Common myeloid progenitor, CD34-positive (primary cell): ENCODE data around the gene RNASE13.

Experiments
- CTCF ChIA-PET: fragments of 350-600 bp; sonication (Branson Sonifier 250); formaldehyde crosslinking; loops from one replicate; lab custom pipeline; 2021; ENCODE audit warnings: antibody characterized with exemption; lab: Charles Lee
- POLR2A ChIA-PET: fragments of 350-600 bp; sonication (Branson Sonifier 250); formaldehyde crosslinking; loops from one replicate; lab custom pipeline; 2021; ENCODE audit warnings: antibody characterized with exemption; lab: Charles Lee
- DNase-seq, 3 donors: peaks; one replicate each; pipeline versions ENCODE4 v3.0.0 to v3.0.0-alpha.2; 2013
- H3K27ac ChIP-seq, 2 experiments: 1 replicate in 1 of 2; 2 replicates in 1 of 2; pipeline ENCODE4 v1.7.0; 2013; ENCODE audit warnings: inconsistent platforms in 2 of 2, low read length in 2 of 2, mild to moderate bottlenecking in 2 of 2, low read depth in 1 of 2, moderate library complexity in 1 of 2; ENCODE audit not compliant: severe bottlenecking in 2 of 2, insufficient read depth in 1 of 2, poor library complexity in 1 of 2
- H3K27me3 ChIP-seq, 5 experiments: replicated peaks in 2 of 5; 1 replicate in 3 of 5; 2 replicates in 2 of 5; pipeline versions ENCODE4 v1.6.1 to v1.7.0; 2013; ENCODE audit warnings: low read length in 4 of 5, mild to moderate bottlenecking in 2 of 5, moderate library complexity in 2 of 5, inconsistent platforms in 1 of 5; ENCODE audit not compliant: insufficient read depth in 5 of 5, control insufficient read depth in 4 of 5
- H3K36me3 ChIP-seq, 4 experiments: 1 replicate in 2 of 4; 2 replicates in 2 of 4; pipeline versions ENCODE4 v1.6.1 to v1.7.0; 2013; ENCODE audit warnings: low read length in 3 of 4, control low read depth in 1 of 4, mild to moderate bottlenecking in 1 of 4; ENCODE audit not compliant: control insufficient read depth in 4 of 4, insufficient read depth in 4 of 4
- H3K4me1 ChIP-seq, 4 experiments: 1 replicate in 3 of 4; 2 replicates in 1 of 4; pipeline versions ENCODE4 v1.6.1 to v1.7.1; 2013; ENCODE audit warnings: low read length in 3 of 4, mild to moderate bottlenecking in 3 of 4, control low read depth in 1 of 4, inconsistent platforms in 1 of 4, moderate library complexity in 1 of 4; ENCODE audit not compliant: control insufficient read depth in 4 of 4, insufficient read depth in 4 of 4; ENCODE audit errors: control extremely low read depth in 1 of 4
- H3K4me3 ChIP-seq, 7 experiments: 1 replicate in 4 of 7; 2 replicates in 3 of 7; pipeline versions ENCODE4 v1.5.1 to v1.7.0; 2013; ENCODE audit warnings: mild to moderate bottlenecking in 7 of 7, low read length in 6 of 7, moderate library complexity in 6 of 7, inconsistent platforms in 2 of 7, low read depth in 2 of 7, control low read depth in 1 of 7; ENCODE audit not compliant: insufficient read depth in 4 of 7, control insufficient read depth in 1 of 7; ENCODE audit errors: extremely low read depth in 1 of 7
- H3K9me3 ChIP-seq, 5 experiments: 1 replicate in 4 of 5; 2 replicates in 1 of 5; pipeline versions ENCODE4 v1.6.1 to v1.7.1; 2013; ENCODE audit warnings: low read length in 4 of 5, mild to moderate bottlenecking in 2 of 5, inconsistent platforms in 1 of 5, low read depth in 1 of 5, moderate library complexity in 1 of 5; ENCODE audit not compliant: control insufficient read depth in 4 of 5, insufficient read depth in 2 of 5; ENCODE audit errors: control extremely low read depth in 1 of 5
- WGBS: methylation state at CpG from one replicate; pipeline ENCODE4 v1.1.5; 2013; ENCODE audit not compliant: insufficient coverage; 5-methylcytosine and 5-hydroxymethylcytosine counted together

Gene RNASE13

DNA sequence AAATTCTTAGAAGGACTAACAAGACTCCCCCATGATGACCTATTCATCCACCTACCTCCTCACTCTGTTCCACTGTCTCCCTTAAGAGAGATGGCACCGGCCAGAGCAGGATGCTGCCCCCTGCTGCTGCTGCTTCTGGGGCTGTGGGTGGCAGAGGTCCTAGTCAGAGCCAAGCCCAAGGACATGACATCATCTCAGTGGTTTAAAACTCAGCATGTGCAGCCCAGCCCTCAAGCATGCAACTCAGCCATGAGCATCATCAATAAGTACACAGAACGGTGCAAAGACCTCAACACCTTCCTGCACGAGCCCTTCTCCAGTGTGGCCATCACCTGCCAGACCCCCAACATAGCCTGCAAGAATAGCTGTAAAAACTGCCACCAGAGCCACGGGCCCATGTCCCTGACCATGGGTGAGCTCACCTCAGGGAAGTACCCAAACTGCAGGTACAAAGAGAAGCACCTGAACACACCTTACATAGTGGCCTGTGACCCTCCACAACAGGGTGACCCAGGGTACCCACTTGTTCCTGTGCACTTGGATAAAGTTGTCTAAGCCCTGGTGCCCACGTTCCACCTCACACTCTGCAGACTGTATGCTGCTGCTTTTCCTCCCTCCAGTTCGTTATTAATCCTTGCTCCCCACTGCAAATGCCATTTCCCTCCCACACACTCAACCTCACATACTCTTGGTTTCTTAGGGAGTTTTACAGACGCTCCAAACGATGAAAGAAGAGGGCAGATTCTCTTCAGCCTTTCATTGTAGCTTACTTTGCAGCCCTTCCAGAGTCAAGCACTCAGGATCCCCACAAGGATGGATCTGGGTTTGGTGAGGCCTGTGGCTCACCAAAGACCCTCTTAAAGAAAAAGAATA lies 23.4 kb upstream of the RNASE13 start, which contains the start of gene RNASE8:
Gene RNASE8 (plus strand): TSS at position 20 of the 873 bp plus-strand sequence. CDS start 71 bp downstream, at position 91.
- Histone ChIP-seq H3K4me3 (no peak within 1 kb of the TSS), H3K36me3 (no peaks in the 10 kb centered on the region), H3K27me3 (peaks cover 0 to 4% (median 0%) of the 10 kb centered on the region in 5 experiments), H3K27ac (no peak within 1 kb of the TSS), H3K9me3 (no peaks in the 10 kb centered on the region), H3K4me1 (no peaks in the 10 kb centered on the region)
- DNase-seq: peak in 1 of 3 donors; percentile 52
- ChIA-PET POLR2A (no interaction called here), CTCF (interaction anchor here (1.1 to 4.7 kb wide), 6 partner anchors 10 to 47 kb away, joined by 3 to 28 read pairs (median 14); no protein-coding TSS in a partner anchor)
- WGBS: 93% methylated on average over 7 of the region's 8 CpGs

DNA sequence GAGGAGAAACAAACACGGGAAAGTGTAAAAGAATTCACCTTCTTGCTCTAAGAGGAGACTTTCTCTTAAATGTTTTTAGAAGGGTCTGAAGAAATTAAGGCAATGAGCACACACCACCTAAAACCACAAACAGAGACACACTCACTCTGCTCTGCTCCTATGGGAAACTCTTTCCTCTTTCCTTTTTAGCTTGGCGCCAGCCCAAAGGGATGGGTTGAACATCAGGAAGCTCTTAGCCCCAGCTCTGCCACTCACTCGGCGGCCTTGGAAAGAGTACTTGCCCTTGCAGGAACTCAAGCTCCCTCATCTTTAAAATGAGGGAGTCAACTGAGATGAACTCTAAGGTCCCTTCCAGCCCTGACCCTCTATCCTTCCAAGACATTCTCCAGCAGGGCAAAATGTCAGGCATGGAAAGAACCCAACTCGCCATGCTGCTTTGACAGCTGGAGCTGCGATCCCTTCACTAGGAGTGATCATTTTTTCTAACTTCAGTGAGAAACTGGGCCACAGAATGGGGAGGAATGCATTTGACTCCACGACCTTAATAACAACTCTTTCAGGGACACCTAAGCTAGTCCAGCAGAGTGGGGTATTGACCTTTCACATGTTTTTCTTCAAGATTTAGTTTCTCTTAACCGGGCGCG lies 22.0 kb upstream of the RNASE13 start:
- WGBS: 73% methylated on average over 6 of the region's 10 CpGs
- Histone ChIP-seq H3K9me3 (no peaks in the 10 kb centered on the region), H3K4me1 (no peaks in the 10 kb centered on the region), H3K4me3 (no peak overlapping the region), H3K36me3 (no peaks in the 10 kb centered on the region), H3K27me3 (peaks cover 0 to 2% (median 0%) of the 10 kb centered on the region in 5 experiments), H3K27ac (no peak overlapping the region)
- POLR2A ChIA-PET: interaction anchor here (0.5 kb wide), 1 partner anchor 10 kb away, joined by 3 read pairs; no protein-coding TSS in a partner anchor
- CTCF ChIA-PET: interaction anchor here (0.7 to 4.7 kb wide), 12 partner anchors 9 to 68 kb away, joined by 3 to 28 read pairs (median 6); no protein-coding TSS in a partner anchor
- no peak for DNase-seq

GRCh38 chr14:21055432-21056117 lies 21.0 kb upstream of the RNASE13 start:
- DNase-seq: no peak
- ChIA-PET CTCF (interaction anchor here (0.9 to 4.7 kb wide), 7 partner anchors 12 to 49 kb away, joined by 4 to 28 read pairs (median 6); no protein-coding TSS in a partner anchor), POLR2A (no interaction called here)
- Histone ChIP-seq H3K9me3 (no peaks in the 10 kb centered on the region), H3K4me3 (no peak overlapping the region), H3K27me3 (no peaks in the 10 kb centered on the region), H3K27ac (no peak overlapping the region), H3K36me3 (no peaks in the 10 kb centered on the region), H3K4me1 (peaks cover 0 to under 1% (median under 1%) of the 10 kb centered on the region in 4 experiments)
- 96% methylated on average over 3 of the region's 5 CpGs for WGBS

DNA sequence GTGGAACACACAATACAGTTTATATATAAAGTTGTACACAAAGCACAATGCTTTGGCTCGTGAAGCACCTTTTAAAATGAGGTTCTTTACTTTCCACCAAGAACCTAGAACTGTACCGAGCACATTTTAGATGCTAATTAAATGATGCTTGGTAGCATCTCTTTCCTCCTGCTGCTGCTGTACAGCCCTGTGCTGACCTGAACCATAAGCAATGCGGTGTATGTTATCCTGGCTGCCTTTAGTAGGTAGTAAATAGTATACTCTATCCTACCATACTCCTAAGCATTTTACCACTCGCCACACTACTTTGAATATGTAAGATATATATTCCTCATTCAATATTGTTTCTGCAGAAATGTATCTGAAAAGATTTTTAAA lies 20.1 kb upstream of the RNASE13 start:
- Histone ChIP-seq H3K9me3 (no peaks in the 10 kb centered on the region), H3K27me3 (no peaks in the 10 kb centered on the region), H3K4me3 (no peak overlapping the region), H3K4me1 (peaks cover 0 to 4% (median 2%) of the 10 kb centered on the region in 4 experiments), H3K27ac (no peak overlapping the region), H3K36me3 (no peaks in the 10 kb centered on the region)
- no CpG with 5 or more reads among the region's 4 CpGs for whole genome bisulfite sequencing
- POLR2A ChIA-PET: no interaction called here
- no peak for DNase-seq
- CTCF ChIA-PET: no interaction called here

DNA sequence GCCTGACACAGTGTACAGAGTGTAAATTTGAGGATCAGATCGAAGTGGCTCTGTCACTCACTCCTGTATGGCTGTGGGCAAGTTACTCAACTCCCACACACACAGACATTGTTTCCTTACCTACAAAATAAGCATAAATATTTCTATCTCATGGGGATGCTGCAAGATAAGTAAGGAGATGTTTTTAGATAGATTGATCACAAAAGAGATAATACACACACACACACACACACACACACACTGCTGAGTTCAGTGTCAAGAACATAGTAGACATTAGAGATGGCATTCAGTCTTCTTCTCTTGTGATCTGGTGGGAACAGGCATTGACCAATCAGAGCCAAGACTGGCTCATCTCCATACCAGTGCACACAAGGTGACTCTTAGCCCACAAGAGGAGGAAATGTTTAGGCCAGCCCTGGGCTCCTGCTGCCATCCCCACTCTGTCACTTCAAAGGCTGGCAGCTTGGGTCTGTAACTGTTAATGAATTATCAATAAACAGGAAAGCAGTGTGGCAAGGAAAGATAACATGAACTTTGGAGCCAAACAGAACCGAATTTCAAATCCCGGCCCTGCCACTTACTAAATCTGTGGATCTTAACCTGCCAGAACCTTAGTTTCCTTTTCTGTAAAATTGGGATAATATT lies 19.6 kb upstream of the RNASE13 start:
- Histone ChIP-seq H3K27me3 (no peaks in the 10 kb centered on the region), H3K27ac (no peak overlapping the region), H3K9me3 (no peaks in the 10 kb centered on the region), H3K4me3 (no peak overlapping the region), H3K4me1 (peaks cover 0 to 4% (median 2%) of the 10 kb centered on the region in 4 experiments), H3K36me3 (no peaks in the 10 kb centered on the region)
- POLR2A ChIA-PET: no interaction called here
- CTCF ChIA-PET: interaction anchor here (0.8 to 1.3 kb wide), 4 partner anchors 11 to 53 kb away, joined by 3 to 5 read pairs (median 3); no protein-coding TSS in a partner anchor
- 40% methylated on average over 1 of the region's 3 CpGs for WGBS
- no peak for DNase-seq

- ChIA-PET POLR2A (no interaction called here), CTCF (interaction anchor here (0.8 to 1.3 kb wide), 4 partner anchors 10 to 54 kb away, joined by 3 to 5 read pairs (median 3); no protein-coding TSS in a partner anchor)
- no peak overlapping the region for H3K27ac ChIP-seq
- H3K36me3 ChIP-seq: no peaks in the 10 kb centered on the region
- WGBS: 97% methylated on average over 19 of the region's 20 CpGs
- DNase-seq: no peak
- no peak overlapping the region for H3K4me3 ChIP-seq
- no peaks in the 10 kb centered on the region for H3K27me3 ChIP-seq
- H3K4me1 ChIP-seq: peaks cover 0 to 4% (median 2%) of the 10 kb centered on the region in 4 experiments
- no peaks in the 10 kb centered on the region for H3K9me3 ChIP-seq
These were observed 18.8 kb upstream of the RNASE13 start for GRCh38 chr14:21053184-21054122.
